HG02642 (cell line): Measurements from ENCODE around the gene TAS2R3.
"Not testable (repeated sequence)": the region's sequence is repeated elsewhere in the genome, so short reads cannot be mapped to it uniquely, and the experiment has no call there.

Source experiments
- ATAC-seq: cut with Tn5 transposase; IDR thresholded peaks from one replicate; pipeline ENCODE4 v1.9.1; 2021; ENCODE audit warnings: mild to moderate bottlenecking; ENCODE audit not compliant: unreplicated experiment, poor library complexity

Gene TAS2R3

GRCh38 chr7:141763797-141764196 is at the start of gene TAS2R3:
Gene TAS2R3 (plus strand): TSS chr7:141764097. CDS start chr7:141764159, 62 bp downstream.
- no peak for ATAC-seq

GRCh38 chr7:141714571-141714970 is 49.3 kb upstream of the TAS2R3 start:
- ATAC-seq: no peak

GRCh38 chr7:141715018-141715417 is 48.9 kb upstream of the TAS2R3 start:
- ATAC-seq: no peak

GRCh38 chr7:141715794-141716689 is 47.9 kb upstream of the TAS2R3 start:
- no peak for ATAC-seq

- ATAC-seq: no peak
Measured at GRCh38 chr7:141717450-141717849, 46.4 kb upstream of the TAS2R3 start.

- no peak for ATAC-seq
Measured at GRCh38 chr7:141722529-141722928, 41.4 kb upstream of the TAS2R3 start.

GRCh38 chr7:141729020-141729419 is 34.9 kb upstream of the TAS2R3 start:
- ATAC-seq: no peak

- no peak for ATAC-seq
Measured at GRCh38 chr7:141731476-141732149, 32.3 kb upstream of the TAS2R3 start.

- no peak for ATAC-seq
Measured at GRCh38 chr7:141737118-141737835, 26.6 kb upstream of the TAS2R3 start.

GRCh38 chr7:141737836-141738591 is 25.9 kb upstream of the TAS2R3 start, which contains the start of gene SSBP1:
Gene SSBP1 (plus strand): TSS chr7:141738358. CDS start chr7:141739167, 809 bp downstream.
- ATAC-seq: peak; percentile 94

GRCh38 chr7:141738592-141739013 is 25.3 kb upstream of the TAS2R3 start:
- ATAC-seq: no peak

GRCh38 chr7:141739250-141739649 is 24.6 kb upstream of the TAS2R3 start:
- no peak for ATAC-seq

GRCh38 chr7:141742229-141742628 is 21.7 kb upstream of the TAS2R3 start:
- ATAC-seq: no peak

- ATAC-seq: no peak
Measured at GRCh38 chr7:141744131-141744530, 19.8 kb upstream of the TAS2R3 start.

GRCh38 chr7:141748396-141748795 is 15.5 kb upstream of the TAS2R3 start:
- ATAC-seq: no peak

- not testable (repeated sequence) for ATAC-seq
Measured at GRCh38 chr7:141751904-141752303, 12.0 kb upstream of the TAS2R3 start.

GRCh38 chr7:141752634-141753033 is 11.3 kb upstream of the TAS2R3 start:
- no peak for ATAC-seq

GRCh38 chr7:141754939-141755338 is 9.0 kb upstream of the TAS2R3 start:
- ATAC-seq: no peak

GRCh38 chr7:141770083-141770583 is 6.2 kb downstream of the TAS2R3 start:
- not testable (repeated sequence) for ATAC-seq

- no peak for ATAC-seq
Measured at GRCh38 chr7:141776374-141776773, 12.5 kb downstream of the TAS2R3 start, which contains the start of gene TAS2R4. Gene TAS2R4 (plus strand): TSS chr7:141776674. CDS start chr7:141778489, 1,815 bp downstream.
